Esophagus squamous epithelium (tissue), 5 donors: ENCODE data around the gene PAPSS2. TPM values are rescaled to one million over a fixed set of nuclear protein-coding genes. Genes with fewer than 3 reads are reported as not detected.

Source experiments
- DNase-seq: peaks from one replicate; lab custom pipeline; 2025; lab: John Stamatoyannopoulos, UW
- H3K27ac ChIP-seq, 4 donors: fragments of 200-600 bp; sonication (generic); one replicate each; pipeline ENCODE4 v1.5.1; 2016 to 2019; ENCODE audit warnings: mild to moderate bottlenecking in 1 of 4
- H3K27me3 ChIP-seq, 4 donors: fragments of 200-600 bp; sonication (generic); 1 replicate in 3 of 4; 2 replicates in 1 of 4; pipeline versions ENCODE4 v1.5.1 to v1.6.0; 2017 to 2021; ENCODE audit warnings: antibody characterized with exemption in 1 of 4
- H3K36me3 ChIP-seq, 3 donors: fragments of 200-600 bp; sonication (generic); one replicate each; pipeline ENCODE4 v1.5.1; 2016 to 2019
- H3K4me1 ChIP-seq, 3 donors: fragments of 200-600 bp; sonication (generic); one replicate each; pipeline ENCODE4 v1.5.1; 2017 to 2019
- H3K4me3 ChIP-seq, 4 donors: fragments of 200-600 bp; sonication (generic); 1 replicate in 3 of 4; 2 replicates in 1 of 4; pipeline ENCODE4 v1.5.1; 2016 to 2019; ENCODE audit warnings: mild to moderate bottlenecking in 2 of 4, moderate library complexity in 1 of 4
- H3K9me3 ChIP-seq, 3 donors: fragments of 200-600 bp; sonication (generic); one replicate each; pipeline ENCODE4 v1.5.1; 2016 to 2019
- CTCF ChIP-seq, 6 experiments: fragments of 450-650 bp in 4 of 6; fragments of 200-600 bp in 2 of 6; sonication (generic) in 2 of 6; IDR thresholded peaks; one replicate each; pipeline ENCODE4 v1.5.1; 2016 to 2019; ENCODE audit warnings: antibody characterized with exemption in 6 of 6, mild to moderate bottlenecking in 4 of 6, moderate library complexity in 4 of 6
- POLR2A ChIP-seq, 4 donors: fragments of 450-650 bp; IDR thresholded peaks; one replicate each; pipeline ENCODE4 v1.6.1; 2017; ENCODE audit warnings: antibody characterized with exemption in 4 of 4, mild to moderate bottlenecking in 4 of 4, moderate library complexity in 3 of 4
- WGBS, 2 donors: methylation state at CpG; one replicate each; pipeline ENCODE4 v1.1.5; 2018; 5-methylcytosine and 5-hydroxymethylcytosine counted together
- intact Hi-C: fragments of 100-400 bp; cut with DNase I; formaldehyde crosslinking; loops from one replicate; pipeline ENCODE4 v1.15.0; 2022
- total RNA-seq, 4 donors: library from RNA; depleted of rRNA; stranded (reverse); fragments of >200 nt; gene quantifications; one replicate each; pipeline ENCODE4 v1.1.0, GENCODE V29; 2016
- donor health status: DM: yes; HTN: yes; CAD: no.

PAPSS2 gene
- total RNA-seq, 4 donors from 2014 or later, result 1.8 to 13.3 (median 11.0) TPM

DNA sequence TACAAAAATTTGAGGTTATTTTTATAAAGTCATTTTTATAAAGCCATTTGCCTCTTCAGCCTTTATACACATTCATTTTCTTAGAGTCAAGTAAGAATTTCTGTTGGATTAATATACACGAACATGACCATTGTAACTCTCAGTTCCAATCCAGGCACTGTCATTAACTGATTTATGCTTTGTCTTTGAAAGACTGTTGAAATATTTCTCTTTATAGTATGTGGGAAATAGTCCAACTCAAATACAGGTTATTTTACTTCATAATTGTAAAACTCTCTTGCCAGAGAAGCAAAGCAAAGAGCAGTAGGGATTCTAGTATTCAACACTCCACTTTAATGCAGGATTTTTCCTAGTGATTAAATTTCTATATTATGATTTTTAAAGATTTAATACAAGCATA lies 36.5 kb upstream of the PAPSS2 start:
- 40 to 48% methylated on average over 1 of the region's 1 CpG for WGBS, 2 donors
- Histone ChIP-seq H3K36me3 (no peaks in the 10 kb centered on the region), H3K27ac (no peak overlapping the region), H3K4me1 (peaks cover 0 to 21% (median 0%) of the 10 kb centered on the region in 3 donors), H3K27me3 (peaks cover 0 to 15% (median 0%) of the 10 kb centered on the region in 4 donors), H3K9me3 (no peaks in the 10 kb centered on the region), H3K4me3 (no peak overlapping the region)
- intact Hi-C loops, result no loop called here
- TF ChIP-seq POLR2A (IDR thresholded peaks at IDR 0.05) (no peak), CTCF (IDR thresholded peaks at IDR 0.05) (no peak)
- DNase-seq, result no peak

DNA sequence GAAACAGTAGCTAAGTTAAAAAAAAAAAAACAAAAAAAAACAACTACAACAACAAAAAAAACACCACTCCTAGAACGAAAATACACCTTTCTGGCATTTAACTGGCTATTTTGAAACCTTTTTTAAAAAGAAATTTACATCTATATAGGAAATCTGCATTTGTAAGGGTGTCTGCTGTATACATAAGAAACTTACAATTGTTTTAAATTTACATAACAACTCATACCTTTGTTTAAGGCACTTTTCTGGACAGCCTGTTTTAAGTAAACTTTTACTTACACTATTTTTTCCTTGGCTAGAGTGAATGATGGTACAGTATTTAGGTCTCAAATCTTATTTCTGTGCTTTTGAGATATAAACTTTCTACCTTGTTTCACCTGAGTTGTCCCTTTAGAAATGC lies 34.0 kb upstream of the PAPSS2 start:
- intact Hi-C loops, result no loop called here
- H3K27ac ChIP-seq, result no peak overlapping the region
- WGBS, 2 donors, result 52 to 71% methylated on average over 1 of the region's 1 CpG
- DNase-seq, result no peak
- H3K36me3 ChIP-seq, result no peaks in the 10 kb centered on the region
- H3K27me3 ChIP-seq, result peaks cover 0 to 7% (median 0%) of the 10 kb centered on the region in 4 donors
- no peak overlapping the region for H3K4me3 ChIP-seq
- H3K4me1 ChIP-seq, result peaks cover 0 to 17% (median 0%) of the 10 kb centered on the region in 3 donors
- TF ChIP-seq POLR2A (IDR thresholded peaks at IDR 0.05) (no peak), CTCF (IDR thresholded peaks at IDR 0.05) (no peak)
- H3K9me3 ChIP-seq, result no peaks in the 10 kb centered on the region

- Histone ChIP-seq H3K27me3 (peaks cover 0 to 7% (median 0%) of the 10 kb centered on the region in 4 donors), H3K4me1 (peaks cover 0 to 17% (median 0%) of the 10 kb centered on the region in 3 donors), H3K9me3 (no peaks in the 10 kb centered on the region), H3K36me3 (no peaks in the 10 kb centered on the region), H3K27ac (no peak overlapping the region), H3K4me3 (no peak overlapping the region)
- no peak for DNase-seq
- intact Hi-C loops, result no loop called here
- no peak for TF ChIP-seq CTCF (IDR thresholded peaks at IDR 0.05)
- no peak for TF ChIP-seq POLR2A (IDR thresholded peaks at IDR 0.05)
- WGBS, 2 donors, result 100% methylated on average over 1 of the region's 1 CpG
Observed at GRCh38 chr10:87626422-87626892, 33.2 kb upstream of the PAPSS2 start.

GRCh38 chr10:87630171-87630570 lies 29.5 kb upstream of the PAPSS2 start:
- no peak for DNase-seq
- Histone ChIP-seq H3K4me3 (no peak overlapping the region), H3K27ac (no peak overlapping the region), H3K4me1 (no peaks in the 10 kb centered on the region), H3K9me3 (no peaks in the 10 kb centered on the region), H3K36me3 (no peaks in the 10 kb centered on the region), H3K27me3 (no peaks in the 10 kb centered on the region)
- 82 to 87% methylated on average over 5 to 7 of the region's 7 CpGs for WGBS, 2 donors
- intact Hi-C loops, result no loop called here
- TF ChIP-seq POLR2A (IDR thresholded peaks at IDR 0.05) (no peak), CTCF (IDR thresholded peaks at IDR 0.05) (no peak)

- Histone ChIP-seq H3K27me3 (no peaks in the 10 kb centered on the region), H3K36me3 (no peaks in the 10 kb centered on the region), H3K4me3 (no peak overlapping the region), H3K4me1 (no peaks in the 10 kb centered on the region), H3K9me3 (no peaks in the 10 kb centered on the region), H3K27ac (no peak overlapping the region)
- TF ChIP-seq POLR2A (IDR thresholded peaks at IDR 0.05), result no peak
- no peak for TF ChIP-seq CTCF (IDR thresholded peaks at IDR 0.05)
- WGBS, 2 donors, result 56 to 82% methylated on average over 4 of the region's 4 CpGs
- intact Hi-C loops, result no loop called here
- no peak for DNase-seq
Observed at GRCh38 chr10:87632454-87632853, 27.2 kb upstream of the PAPSS2 start.
